Measurements from ENCODE around the gene RBBP5.

RBBP5 gene

DNA sequence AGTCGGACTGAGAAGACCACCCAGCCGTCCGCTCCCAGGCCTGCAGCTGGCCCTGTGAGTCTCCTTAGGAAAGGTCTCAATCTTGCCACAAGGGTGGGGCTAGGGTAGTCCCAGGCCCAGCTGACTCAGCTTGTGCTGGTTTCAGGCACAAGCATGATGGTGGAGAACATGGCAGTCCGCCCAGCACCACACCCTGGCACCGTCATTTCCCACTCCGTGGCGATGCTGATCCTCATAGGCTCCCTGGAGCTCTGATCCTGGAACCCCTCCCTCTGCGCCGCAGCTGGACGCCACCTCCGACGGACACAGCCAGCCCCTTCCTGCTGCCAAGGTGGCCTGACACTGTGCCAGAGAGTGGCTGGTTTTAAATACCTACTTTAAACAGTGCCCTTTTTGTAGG, 48.3 kb downstream of the RBBP5 start:
- no peak for DNase-seq

- DNase-seq, result no peak
These were observed 48.9 kb downstream of the RBBP5 start for GRCh38 chr1:205072881-205073280.

GRCh38 chr1:205072286-205072685, 49.5 kb downstream of the RBBP5 start:
- no peak for DNase-seq

GRCh38 chr1:205071801-205072200, 50.0 kb downstream of the RBBP5 start:
- no peak for DNase-seq

- no peak for DNase-seq
These were observed 50.8 kb downstream of the RBBP5 start for GRCh38 chr1:205071028-205071409.

- no peak for DNase-seq
These were observed 52.2 kb downstream of the RBBP5 start for GRCh38 chr1:205069371-205070125.

DNA sequence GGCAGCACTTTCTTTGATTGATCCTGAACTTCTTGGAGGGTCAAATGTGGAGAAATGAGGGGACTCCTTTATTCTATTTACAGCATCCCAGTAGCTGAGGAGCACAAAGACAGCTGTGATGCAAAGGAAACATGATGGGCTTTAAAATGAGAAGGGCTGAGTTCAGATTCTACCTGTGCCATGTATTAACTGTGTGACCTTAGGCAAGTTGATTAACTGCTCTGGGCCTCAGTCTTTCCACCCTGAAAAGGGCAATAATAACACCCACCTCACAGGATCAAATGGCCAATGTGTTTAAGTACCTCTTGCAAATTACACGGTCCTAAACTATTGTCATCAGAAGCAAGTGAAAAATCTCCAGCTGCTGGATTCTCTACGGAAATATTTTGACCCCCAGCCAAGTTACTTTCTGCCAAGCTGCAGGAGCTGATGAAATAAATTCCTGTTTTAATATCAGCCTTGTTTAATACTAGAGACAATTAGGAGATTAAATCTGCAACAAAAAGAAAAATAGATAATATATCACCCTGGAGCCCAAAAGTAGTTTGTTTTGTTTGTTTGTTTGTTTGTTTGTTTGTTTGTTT, 53.2 kb downstream of the RBBP5 start:
- no peak for DNase-seq

DNA sequence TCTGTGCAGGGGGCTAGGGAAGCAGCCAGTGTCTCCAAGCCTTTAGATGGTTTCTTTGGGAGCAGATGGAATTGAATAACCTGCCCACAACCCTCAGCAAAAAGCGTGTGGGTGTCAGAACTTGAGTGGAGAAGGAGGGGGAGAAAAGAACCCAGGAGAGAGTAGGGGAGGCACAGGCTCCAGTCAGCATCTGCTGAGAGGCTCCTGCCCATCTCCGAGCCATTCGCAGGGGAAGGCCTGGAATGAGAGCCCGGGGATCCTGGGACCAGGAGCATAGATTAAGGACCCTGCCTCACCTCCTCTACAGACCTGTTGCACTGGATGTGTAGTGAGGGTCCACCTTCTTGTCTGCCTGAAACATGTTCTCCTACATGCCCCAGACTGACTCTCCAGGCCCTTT, 53.8 kb downstream of the RBBP5 start:
- DNase-seq, result no peak

GRCh38 chr1:205067031-205067430, 54.7 kb downstream of the RBBP5 start:
- no peak for DNase-seq

- no peak for DNase-seq
These were observed 55.5 kb downstream of the RBBP5 start for GRCh38 chr1:205066141-205066818.

DNA sequence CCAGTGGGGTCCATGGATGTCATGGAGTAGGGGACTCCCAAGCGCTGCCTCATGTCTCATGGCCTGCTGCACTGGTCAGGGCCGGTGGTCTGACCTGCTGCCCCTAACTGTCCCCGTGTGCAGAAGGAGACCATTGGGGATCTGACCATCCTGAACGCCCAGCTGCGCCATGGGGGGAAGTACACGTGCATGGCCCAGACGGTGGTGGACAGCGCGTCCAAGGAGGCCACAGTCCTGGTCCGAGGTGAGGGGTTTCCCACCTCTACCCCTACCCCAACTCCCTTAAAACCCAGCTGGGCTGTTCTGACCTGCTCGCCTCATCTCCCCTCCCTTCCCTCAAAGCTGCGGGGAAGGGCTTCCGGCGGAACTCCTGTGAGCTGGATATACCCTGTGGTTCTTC, 56.1 kb downstream of the RBBP5 start:
- DNase-seq, result no peak

- no peak for DNase-seq
These were observed 56.9 kb downstream of the RBBP5 start for GRCh38 chr1:205064741-205065316.

DNA sequence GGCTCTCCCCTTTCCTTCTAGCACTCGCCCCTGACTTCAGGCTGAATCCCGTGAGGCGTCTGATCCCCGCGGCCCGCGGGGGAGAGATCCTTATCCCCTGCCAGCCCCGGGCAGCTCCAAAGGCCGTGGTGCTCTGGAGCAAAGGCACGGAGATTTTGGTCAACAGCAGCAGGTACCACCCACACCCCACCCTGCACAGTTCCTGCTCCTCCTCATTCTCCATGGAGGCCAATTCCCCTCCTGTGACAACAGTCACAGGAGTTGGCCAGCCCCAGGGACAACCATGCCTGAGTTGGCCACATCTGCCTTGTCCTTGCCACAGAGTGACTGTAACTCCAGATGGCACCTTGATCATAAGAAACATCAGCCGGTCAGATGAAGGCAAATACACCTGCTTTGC, 57.5 kb downstream of the RBBP5 start:
- no peak for DNase-seq

DNA sequence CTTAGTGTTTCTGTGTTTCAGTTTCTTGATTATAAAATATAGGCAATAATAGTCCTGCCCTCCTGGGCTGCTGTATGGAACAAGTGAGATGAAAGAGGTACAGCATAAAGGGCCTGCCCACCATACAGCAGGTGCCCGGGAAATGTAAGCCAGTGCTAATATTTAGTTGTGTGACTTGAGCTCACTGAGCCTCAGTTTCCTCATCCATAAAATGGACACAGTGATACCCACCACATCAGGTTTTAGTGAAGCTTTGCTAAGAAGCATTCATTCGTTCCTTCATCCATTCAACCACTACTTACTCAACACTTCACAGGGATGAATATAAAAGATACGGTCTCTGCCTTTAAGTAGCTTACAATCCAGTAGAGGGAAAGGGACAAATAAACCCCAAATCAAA, 58.9 kb downstream of the RBBP5 start:
- no peak for DNase-seq

DNA sequence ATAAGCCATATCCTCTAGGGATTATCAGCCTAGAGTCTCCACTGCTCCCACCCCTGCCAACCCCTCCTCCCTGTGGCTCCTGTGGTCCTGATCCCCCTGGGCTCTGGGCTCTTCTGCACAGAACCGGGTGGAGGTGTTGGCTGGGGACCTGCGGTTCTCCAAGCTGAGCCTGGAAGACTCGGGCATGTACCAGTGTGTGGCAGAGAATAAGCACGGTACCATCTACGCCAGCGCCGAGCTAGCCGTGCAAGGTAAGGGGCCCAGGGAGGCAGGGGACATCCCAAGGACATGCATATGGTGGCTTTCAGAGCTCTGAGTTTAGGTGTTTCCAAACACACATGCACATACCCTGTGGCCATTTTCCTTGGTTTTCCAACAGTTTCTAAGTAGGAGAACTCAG, 59.5 kb downstream of the RBBP5 start:
- DNase-seq, result no peak

DNA sequence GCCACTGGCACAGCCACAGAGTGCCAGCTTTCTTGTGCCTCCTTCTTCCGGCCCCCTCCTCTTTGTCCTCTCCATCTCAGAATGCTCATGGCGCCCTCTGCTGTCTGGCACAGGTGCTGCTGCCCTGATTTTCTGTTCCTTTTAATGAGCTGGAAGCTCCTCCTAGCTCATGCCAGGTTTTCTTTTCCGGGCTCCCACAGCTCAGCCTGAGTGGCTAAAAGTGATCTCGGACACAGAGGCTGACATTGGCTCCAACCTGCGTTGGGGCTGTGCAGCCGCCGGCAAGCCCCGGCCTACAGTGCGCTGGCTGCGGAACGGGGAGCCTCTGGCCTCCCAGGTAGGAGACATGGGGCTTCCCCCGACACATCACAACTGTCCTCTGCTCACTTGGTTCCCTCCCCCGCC, 60.1 kb downstream of the RBBP5 start:
- DNase-seq, result peak; percentile 14 to 81

DNA sequence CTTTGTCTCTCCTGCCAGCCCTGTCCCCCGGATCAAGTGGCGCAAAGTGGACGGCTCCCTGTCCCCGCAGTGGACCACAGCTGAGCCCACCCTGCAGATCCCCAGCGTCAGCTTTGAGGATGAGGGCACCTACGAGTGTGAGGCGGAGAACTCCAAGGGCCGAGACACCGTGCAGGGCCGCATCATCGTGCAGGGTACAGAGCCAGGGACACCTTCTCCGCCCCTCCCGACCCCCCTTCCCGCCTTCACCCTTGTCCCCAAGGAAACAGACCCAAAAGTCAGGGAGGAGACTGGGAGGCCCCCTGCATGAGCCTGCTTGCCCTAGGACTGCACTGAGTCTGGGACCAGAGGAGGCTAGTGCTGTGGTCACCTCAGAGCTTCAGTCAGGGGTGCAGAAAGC, 60.6 kb downstream of the RBBP5 start:
- DNase-seq, result no peak

DNA sequence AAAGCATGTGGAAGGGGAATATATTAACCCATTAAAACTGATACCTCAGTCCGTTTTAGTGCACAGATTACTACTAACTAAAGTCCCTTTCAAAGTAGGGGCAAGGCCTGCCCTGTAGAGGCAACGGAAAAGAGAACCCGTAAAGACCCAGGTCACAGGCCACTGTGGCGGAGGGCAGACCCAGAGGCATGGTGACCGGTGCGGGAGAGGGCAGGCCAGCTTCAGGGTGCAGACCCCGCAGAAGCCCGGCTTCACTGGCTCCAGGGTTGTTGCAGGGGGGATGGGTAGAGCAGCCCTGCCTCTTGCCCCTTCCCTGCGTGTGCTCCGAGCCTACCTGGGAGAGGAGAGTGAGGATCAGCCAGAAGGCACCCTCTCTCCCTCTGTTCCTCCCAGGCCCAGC, 61.0 kb downstream of the RBBP5 start:
- no peak for DNase-seq

DNA sequence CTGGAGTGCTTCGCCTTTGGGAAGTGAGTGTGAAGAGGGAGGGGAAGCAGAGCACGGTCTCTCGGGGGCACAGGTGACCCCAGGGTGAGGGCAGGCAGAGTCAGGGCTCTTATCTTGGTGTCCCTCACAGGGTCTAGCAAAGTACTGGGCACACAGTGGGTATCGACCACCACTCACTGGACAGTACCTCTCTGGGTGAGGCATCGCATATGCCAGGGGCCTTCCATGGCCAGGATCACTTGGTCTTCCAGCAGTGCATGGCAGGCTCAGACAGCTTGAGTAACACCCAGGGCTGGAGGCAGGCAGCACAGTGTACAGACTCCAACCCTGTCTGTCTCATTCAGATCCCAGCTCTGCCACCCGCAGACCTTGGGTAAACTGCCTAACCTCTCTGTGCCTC, 62.1 kb downstream of the RBBP5 start:
- DNase-seq, result no peak

DNA sequence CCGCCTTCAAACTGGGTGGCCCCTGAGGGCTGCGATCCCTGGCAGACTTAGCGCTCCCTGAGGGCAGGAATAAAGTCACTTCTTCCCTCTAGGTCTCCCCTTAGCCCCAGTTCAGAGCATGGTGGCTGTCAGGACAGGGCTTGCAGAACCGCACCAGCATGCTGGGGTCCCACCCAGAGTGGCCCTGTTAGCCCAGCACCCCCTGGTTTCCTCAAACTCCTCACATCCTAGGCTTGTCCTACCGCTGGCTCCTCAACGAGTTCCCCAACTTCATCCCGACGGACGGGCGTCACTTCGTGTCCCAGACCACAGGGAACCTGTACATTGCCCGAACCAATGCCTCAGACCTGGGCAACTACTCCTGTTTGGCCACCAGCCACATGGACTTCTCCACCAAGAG, 62.9 kb downstream of the RBBP5 start:
- no peak for DNase-seq

- DNase-seq, result peak in 1 of 2 experiments; percentile 17
These were observed 63.8 kb downstream of the RBBP5 start for GRCh38 chr1:205057808-205058575.

DNA sequence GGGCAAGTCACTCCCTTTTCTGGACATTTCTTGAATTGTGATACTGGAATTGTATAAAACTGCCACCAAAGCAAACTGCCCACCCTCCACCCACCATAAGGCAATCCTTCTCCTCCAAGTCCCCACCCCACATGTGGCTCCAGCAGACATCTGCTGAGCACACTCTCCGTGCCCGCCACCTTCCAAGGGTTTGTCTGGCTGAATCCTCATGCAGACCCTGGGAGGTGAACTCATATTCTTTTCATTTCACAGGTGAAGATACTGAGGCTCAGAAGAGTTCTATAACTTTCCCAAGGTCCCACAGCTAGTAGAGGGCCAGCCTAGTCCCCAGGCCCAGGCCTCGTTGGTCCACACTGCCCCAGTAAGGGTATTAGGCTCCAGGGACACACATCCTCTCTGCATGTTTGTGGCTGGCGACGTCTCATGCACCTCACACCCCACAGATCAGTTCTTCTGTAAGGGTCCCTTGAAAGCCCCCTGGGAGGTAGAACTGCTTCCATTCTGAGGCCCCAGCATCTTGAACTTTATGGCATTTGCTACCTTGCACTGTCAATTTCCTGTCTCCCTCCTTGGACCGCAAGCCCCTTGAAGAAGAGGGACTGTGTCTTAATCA, 64.7 kb downstream of the RBBP5 start:
- DNase-seq, result no peak

- no peak for DNase-seq
These were observed 65.6 kb downstream of the RBBP5 start for GRCh38 chr1:205056188-205056611.

Measured in NCI-H526 (cell line).